Measurements from ENCODE around the gene DMBX1.

DNA sequence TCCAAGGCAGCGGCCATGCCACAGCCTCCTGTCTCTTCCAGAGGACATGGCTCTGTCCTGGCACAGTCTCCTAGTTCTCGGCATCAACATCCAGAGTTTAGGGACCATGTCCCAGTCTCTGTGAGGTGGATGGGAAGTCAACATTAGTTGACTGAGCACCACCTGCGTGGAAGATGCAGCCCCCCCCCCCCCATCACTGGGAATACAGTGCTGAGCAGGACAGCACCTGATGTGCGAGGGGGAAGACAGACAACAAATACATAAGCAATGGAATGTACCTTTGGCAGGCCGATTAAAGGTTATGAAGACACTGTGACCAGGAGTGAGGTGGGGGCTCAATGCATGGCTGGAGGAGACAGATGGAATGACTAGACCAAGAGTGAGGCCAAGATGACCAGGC is 35.2 kb downstream of the DMBX1 start:
- TF ChIP-seq, protein P1, sequence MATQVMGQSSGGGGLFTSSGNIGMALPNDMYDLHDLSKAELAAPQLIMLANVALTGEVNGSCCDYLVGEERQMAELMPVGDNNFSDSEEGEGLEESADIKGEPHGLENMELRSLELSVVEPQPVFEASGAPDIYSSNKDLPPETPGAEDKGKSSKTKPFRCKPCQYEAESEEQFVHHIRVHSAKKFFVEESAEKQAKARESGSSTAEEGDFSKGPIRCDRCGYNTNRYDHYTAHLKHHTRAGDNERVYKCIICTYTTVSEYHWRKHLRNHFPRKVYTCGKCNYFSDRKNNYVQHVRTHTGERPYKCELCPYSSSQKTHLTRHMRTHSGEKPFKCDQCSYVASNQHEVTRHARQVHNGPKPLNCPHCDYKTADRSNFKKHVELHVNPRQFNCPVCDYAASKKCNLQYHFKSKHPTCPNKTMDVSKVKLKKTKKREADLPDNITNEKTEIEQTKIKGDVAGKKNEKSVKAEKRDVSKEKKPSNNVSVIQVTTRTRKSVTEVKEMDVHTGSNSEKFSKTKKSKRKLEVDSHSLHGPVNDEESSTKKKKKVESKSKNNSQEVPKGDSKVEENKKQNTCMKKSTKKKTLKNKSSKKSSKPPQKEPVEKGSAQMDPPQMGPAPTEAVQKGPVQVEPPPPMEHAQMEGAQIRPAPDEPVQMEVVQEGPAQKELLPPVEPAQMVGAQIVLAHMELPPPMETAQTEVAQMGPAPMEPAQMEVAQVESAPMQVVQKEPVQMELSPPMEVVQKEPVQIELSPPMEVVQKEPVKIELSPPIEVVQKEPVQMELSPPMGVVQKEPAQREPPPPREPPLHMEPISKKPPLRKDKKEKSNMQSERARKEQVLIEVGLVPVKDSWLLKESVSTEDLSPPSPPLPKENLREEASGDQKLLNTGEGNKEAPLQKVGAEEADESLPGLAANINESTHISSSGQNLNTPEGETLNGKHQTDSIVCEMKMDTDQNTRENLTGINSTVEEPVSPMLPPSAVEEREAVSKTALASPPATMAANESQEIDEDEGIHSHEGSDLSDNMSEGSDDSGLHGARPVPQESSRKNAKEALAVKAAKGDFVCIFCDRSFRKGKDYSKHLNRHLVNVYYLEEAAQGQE (IDR thresholded peaks at IDR 0.05; ENCODE audit: borderline replicate concordance): no peak; the same call in 1 of the 2 replicates
- TF ChIP-seq, protein P1 (CRISPR knock-in tag; IDR thresholded peaks at IDR 0.05; ENCODE audit: low read depth): no peak
- TF ChIP-seq, protein P2, sequence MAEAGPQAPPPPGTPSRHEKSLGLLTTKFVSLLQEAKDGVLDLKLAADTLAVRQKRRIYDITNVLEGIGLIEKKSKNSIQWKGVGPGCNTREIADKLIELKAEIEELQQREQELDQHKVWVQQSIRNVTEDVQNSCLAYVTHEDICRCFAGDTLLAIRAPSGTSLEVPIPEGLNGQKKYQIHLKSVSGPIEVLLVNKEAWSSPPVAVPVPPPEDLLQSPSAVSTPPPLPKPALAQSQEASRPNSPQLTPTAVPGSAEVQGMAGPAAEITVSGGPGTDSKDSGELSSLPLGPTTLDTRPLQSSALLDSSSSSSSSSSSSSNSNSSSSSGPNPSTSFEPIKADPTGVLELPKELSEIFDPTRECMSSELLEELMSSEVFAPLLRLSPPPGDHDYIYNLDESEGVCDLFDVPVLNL (CRISPR knock-in tag; IDR thresholded peaks at IDR 0.05; ENCODE audit: low read depth): no peak
- TF ChIP-seq, protein P3, sequence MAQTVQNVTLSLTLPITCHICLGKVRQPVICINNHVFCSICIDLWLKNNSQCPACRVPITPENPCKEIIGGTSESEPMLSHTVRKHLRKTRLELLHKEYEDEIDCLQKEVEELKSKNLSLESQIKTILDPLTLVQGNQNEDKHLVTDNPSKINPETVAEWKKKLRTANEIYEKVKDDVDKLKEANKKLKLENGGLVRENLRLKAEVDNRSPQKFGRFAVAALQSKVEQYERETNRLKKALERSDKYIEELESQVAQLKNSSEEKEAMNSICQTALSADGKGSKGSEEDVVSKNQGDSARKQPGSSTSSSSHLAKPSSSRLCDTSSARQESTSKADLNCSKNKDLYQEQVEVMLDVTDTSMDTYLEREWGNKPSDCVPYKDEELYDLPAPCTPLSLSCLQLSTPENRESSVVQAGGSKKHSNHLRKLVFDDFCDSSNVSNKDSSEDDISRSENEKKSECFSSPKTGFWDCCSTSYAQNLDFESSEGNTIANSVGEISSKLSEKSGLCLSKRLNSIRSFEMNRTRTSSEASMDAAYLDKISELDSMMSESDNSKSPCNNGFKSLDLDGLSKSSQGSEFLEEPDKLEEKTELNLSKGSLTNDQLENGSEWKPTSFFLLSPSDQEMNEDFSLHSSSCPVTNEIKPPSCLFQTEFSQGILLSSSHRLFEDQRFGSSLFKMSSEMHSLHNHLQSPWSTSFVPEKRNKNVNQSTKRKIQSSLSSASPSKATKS (CRISPR knock-in tag; IDR thresholded peaks at IDR 0.05): no peak
- TF ChIP-seq HDGF (IDR thresholded peaks at IDR 0.05) (no peak), ZFP36 (IDR thresholded peaks at IDR 0.05; ENCODE audit: low read depth, low read length, partially characterized antibody) (no peak)
- TF ChIP-seq, protein P4, sequence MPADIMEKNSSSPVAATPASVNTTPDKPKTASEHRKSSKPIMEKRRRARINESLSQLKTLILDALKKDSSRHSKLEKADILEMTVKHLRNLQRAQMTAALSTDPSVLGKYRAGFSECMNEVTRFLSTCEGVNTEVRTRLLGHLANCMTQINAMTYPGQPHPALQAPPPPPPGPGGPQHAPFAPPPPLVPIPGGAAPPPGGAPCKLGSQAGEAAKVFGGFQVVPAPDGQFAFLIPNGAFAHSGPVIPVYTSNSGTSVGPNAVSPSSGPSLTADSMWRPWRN (IDR thresholded peaks at IDR 0.05; ENCODE audit: low read depth): no peak
- TF ChIP-seq, protein P5, sequence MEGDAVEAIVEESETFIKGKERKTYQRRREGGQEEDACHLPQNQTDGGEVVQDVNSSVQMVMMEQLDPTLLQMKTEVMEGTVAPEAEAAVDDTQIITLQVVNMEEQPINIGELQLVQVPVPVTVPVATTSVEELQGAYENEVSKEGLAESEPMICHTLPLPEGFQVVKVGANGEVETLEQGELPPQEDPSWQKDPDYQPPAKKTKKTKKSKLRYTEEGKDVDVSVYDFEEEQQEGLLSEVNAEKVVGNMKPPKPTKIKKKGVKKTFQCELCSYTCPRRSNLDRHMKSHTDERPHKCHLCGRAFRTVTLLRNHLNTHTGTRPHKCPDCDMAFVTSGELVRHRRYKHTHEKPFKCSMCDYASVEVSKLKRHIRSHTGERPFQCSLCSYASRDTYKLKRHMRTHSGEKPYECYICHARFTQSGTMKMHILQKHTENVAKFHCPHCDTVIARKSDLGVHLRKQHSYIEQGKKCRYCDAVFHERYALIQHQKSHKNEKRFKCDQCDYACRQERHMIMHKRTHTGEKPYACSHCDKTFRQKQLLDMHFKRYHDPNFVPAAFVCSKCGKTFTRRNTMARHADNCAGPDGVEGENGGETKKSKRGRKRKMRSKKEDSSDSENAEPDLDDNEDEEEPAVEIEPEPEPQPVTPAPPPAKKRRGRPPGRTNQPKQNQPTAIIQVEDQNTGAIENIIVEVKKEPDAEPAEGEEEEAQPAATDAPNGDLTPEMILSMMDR (IDR thresholded peaks at IDR 0.05 in 2 of 3, conservative IDR thresholded peaks at IDR 0.05 in 1 of 3; ENCODE audit: insufficient read depth in 2 of 3, low read depth in 1 of 3, low read length in 3 of 3): no peak
